HEK293 (cell line): Measurements from ENCODE around the gene MLLT6.

Experiments used
- CTCF ChIA-PET: fragments of 350-600 bp; formaldehyde crosslinking; extraction: SDS; loops from one replicate; lab custom pipeline; 2021; ENCODE audit warnings: antibody characterized with exemption; lab: Yijun Ruan, JAX
- POLR2A ChIA-PET: fragments of 300-600 bp; formaldehyde crosslinking; extraction: SDS; loops from one replicate; lab custom pipeline; 2020; ENCODE audit warnings: antibody characterized with exemption, inconsistent platforms; lab: Yijun Ruan, JAX
- H3K27ac ChIP-seq: fragments of 200-500 bp; sonication (Bioruptor generic); 2 replicates; pipeline ENCODE4 v1.5.1; 2014; ENCODE audit warnings: low read depth, low read length, control low read depth, inconsistent platforms; ENCODE audit errors: extremely low read depth
- H3K36me3 ChIP-seq, 2 experiments: fragments of 200-500 bp in 1 of 2; sonication (Bioruptor generic) in 1 of 2; 1 replicate in 1 of 2; 2 replicates in 1 of 2; pipeline ENCODE4 v1.5.1; 2014 to 2017; ENCODE audit warnings: inconsistent platforms in 2 of 2, low read length in 2 of 2; ENCODE audit not compliant: control insufficient read depth in 2 of 2, insufficient read depth in 1 of 2
- H3K4me1 ChIP-seq: fragments of 200-500 bp; sonication (Bioruptor generic); 2 replicates; pipeline ENCODE4 v1.5.1; 2014; ENCODE audit warnings: mild to moderate bottlenecking, low read length, inconsistent platforms; ENCODE audit not compliant: control insufficient read depth, insufficient read depth
- H3K4me3 ChIP-seq: 2 replicates; pipeline ENCODE4 v1.5.1; 2011; ENCODE audit warnings: low read depth, mild to moderate bottlenecking, control low read depth, low read length, moderate library complexity
- H3K9me3 ChIP-seq: fragments of 200-500 bp; sonication (Bioruptor generic); 2 replicates; pipeline ENCODE4 v1.5.1; 2014; ENCODE audit warnings: low read depth, low read length, inconsistent platforms; ENCODE audit not compliant: control insufficient read depth, insufficient read depth
- BCL11A ChIP-seq: fragments of 450-650 bp; formaldehyde crosslinking; IDR thresholded peaks from 2 replicates; pipeline ENCODE4 v1.5.1; 2016; ENCODE audit warnings: low read depth, missing biosample characterization, missing genetic modification characterization
- BCL11B ChIP-seq: fragments of 450-650 bp; formaldehyde crosslinking; IDR thresholded peaks from 2 replicates; pipeline ENCODE4 v1.5.1; 2016; ENCODE audit warnings: low read depth, missing biosample characterization, missing genetic modification characterization
- GLI2 ChIP-seq: fragments of 450-650 bp; formaldehyde crosslinking; IDR thresholded peaks from 2 replicates; pipeline ENCODE4; 2017; ENCODE audit warnings: missing biosample characterization, missing genetic modification characterization, low read depth, borderline replicate concordance
- GLI4 ChIP-seq: fragments of 450-650 bp; formaldehyde crosslinking; IDR thresholded peaks from 2 replicates; pipeline ENCODE4 v1.5.1; 2016; ENCODE audit warnings: missing biosample characterization, missing genetic modification characterization
- HOXA7 ChIP-seq: sonication (generic); formaldehyde crosslinking; IDR thresholded peaks from 2 replicates; pipeline ENCODE4 v1.8.1; 2022; ENCODE audit warnings: missing genetic modification reagents, borderline replicate concordance
- SCRT2 ChIP-seq: fragments of 450-650 bp; formaldehyde crosslinking; IDR thresholded peaks from 2 replicates; pipeline ENCODE4 v1.5.1; 2016; ENCODE audit warnings: missing biosample characterization, missing genetic modification characterization
- ZBTB20 ChIP-seq: fragments of 450-650 bp; formaldehyde crosslinking; IDR thresholded peaks from 2 replicates; pipeline ENCODE4 v1.5.1; 2016; ENCODE audit warnings: missing biosample characterization, missing genetic modification characterization
- ZBTB8A ChIP-seq: fragments of 450-650 bp; formaldehyde crosslinking; IDR thresholded peaks from 2 replicates; pipeline ENCODE4 v1.5.1; 2016; ENCODE audit warnings: missing biosample characterization, missing genetic modification characterization
- ZNF133 ChIP-seq: fragments of 450-650 bp; formaldehyde crosslinking; IDR thresholded peaks from 2 replicates; pipeline ENCODE4 v1.5.1; 2016; ENCODE audit warnings: missing biosample characterization, missing genetic modification characterization
- ZNF2 ChIP-seq: fragments of 450-650 bp; formaldehyde crosslinking; IDR thresholded peaks from 2 replicates; pipeline ENCODE4 v1.5.1; 2016; ENCODE audit warnings: missing biosample characterization, missing genetic modification characterization
- ZNF214 ChIP-seq: fragments of 450-650 bp; formaldehyde crosslinking; IDR thresholded peaks from 2 replicates; pipeline ENCODE4 v1.5.1; 2017; ENCODE audit warnings: missing biosample characterization, mild to moderate bottlenecking, missing genetic modification characterization, borderline replicate concordance
- ZNF221 ChIP-seq: fragments of 450-650 bp; formaldehyde crosslinking; IDR thresholded peaks from 2 replicates; pipeline ENCODE4 v1.5.1; 2017; ENCODE audit warnings: missing biosample characterization, missing genetic modification characterization, borderline replicate concordance
- ZNF223 ChIP-seq: fragments of 450-650 bp; formaldehyde crosslinking; IDR thresholded peaks from 2 replicates; pipeline ENCODE4 v1.5.1; 2016; ENCODE audit warnings: missing biosample characterization, missing genetic modification characterization
- ZNF341 ChIP-seq: fragments of 450-650 bp; formaldehyde crosslinking; IDR thresholded peaks from 2 replicates; pipeline ENCODE4; 2016; ENCODE audit warnings: low read depth, missing biosample characterization, missing genetic modification characterization
- ZNF473 ChIP-seq: fragments of 450-650 bp; formaldehyde crosslinking; IDR thresholded peaks from 2 replicates; pipeline ENCODE4 v1.5.1; 2017; ENCODE audit warnings: missing biosample characterization, missing genetic modification characterization
- ZNF600 ChIP-seq: fragments of 450-650 bp; formaldehyde crosslinking; IDR thresholded peaks from 2 replicates; pipeline ENCODE4 v1.5.1; 2016; ENCODE audit warnings: missing biosample characterization, missing genetic modification characterization
- ZNF654 ChIP-seq: fragments of 450-650 bp; formaldehyde crosslinking; IDR thresholded peaks from 2 replicates; pipeline ENCODE4 v1.5.1; 2016; ENCODE audit warnings: low read depth, missing biosample characterization, missing genetic modification characterization
- ZNF670 ChIP-seq: fragments of 450-650 bp; formaldehyde crosslinking; IDR thresholded peaks from 2 replicates; pipeline ENCODE4 v1.5.1; 2016; ENCODE audit warnings: missing biosample characterization, missing genetic modification characterization, low read depth
- ZNF701 ChIP-seq: fragments of 450-650 bp; formaldehyde crosslinking; IDR thresholded peaks from 2 replicates; pipeline ENCODE4 v1.5.1; 2016; ENCODE audit warnings: missing biosample characterization, missing genetic modification characterization
- ZNF768 ChIP-seq: fragments of 450-650 bp; formaldehyde crosslinking; IDR thresholded peaks from 2 replicates; pipeline ENCODE4 v1.5.1; 2018; ENCODE audit warnings: missing biosample characterization, mild to moderate bottlenecking, missing genetic modification characterization
- TF ChIP-seq, protein P1 (sequence below): fragments of 450-650 bp; formaldehyde crosslinking; IDR thresholded peaks from 2 replicates; pipeline ENCODE4 v1.5.1; 2016; ENCODE audit warnings: missing biosample characterization, missing genetic modification characterization, low read depth
- TF ChIP-seq, protein P2 (sequence below): fragments of 450-650 bp; IDR thresholded peaks from 2 replicates; pipeline ENCODE4 v1.5.1; 2018; ENCODE audit warnings: missing biosample characterization, mild to moderate bottlenecking, missing genetic modification characterization
- TF ChIP-seq, protein P3 (sequence below): fragments of 450-650 bp; formaldehyde crosslinking; IDR thresholded peaks from 2 replicates; pipeline ENCODE4 v1.5.1; 2016; ENCODE audit warnings: missing biosample characterization, missing genetic modification characterization

Gene MLLT6

DNA sequence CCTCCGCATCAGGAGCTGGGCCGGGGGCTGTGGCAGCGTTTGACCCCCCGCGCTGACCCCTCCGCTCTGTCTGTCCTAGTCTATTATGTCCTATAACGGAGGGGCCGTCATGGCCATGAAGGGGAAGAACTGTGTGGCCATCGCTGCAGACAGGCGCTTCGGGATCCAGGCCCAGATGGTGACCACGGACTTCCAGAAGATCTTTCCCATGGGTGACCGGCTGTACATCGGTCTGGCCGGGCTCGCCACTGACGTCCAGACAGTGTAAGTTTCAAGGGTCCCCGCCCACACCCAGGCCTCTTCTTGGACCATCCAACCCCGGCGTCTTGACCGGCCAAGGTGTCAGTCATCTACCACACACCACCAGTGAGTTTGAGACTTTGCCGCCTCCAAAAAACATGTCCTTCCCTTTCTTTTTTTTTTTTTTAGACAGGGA lies 48.0 kb downstream of the MLLT6 start (continued):
- TF ChIP-seq, protein P1, sequence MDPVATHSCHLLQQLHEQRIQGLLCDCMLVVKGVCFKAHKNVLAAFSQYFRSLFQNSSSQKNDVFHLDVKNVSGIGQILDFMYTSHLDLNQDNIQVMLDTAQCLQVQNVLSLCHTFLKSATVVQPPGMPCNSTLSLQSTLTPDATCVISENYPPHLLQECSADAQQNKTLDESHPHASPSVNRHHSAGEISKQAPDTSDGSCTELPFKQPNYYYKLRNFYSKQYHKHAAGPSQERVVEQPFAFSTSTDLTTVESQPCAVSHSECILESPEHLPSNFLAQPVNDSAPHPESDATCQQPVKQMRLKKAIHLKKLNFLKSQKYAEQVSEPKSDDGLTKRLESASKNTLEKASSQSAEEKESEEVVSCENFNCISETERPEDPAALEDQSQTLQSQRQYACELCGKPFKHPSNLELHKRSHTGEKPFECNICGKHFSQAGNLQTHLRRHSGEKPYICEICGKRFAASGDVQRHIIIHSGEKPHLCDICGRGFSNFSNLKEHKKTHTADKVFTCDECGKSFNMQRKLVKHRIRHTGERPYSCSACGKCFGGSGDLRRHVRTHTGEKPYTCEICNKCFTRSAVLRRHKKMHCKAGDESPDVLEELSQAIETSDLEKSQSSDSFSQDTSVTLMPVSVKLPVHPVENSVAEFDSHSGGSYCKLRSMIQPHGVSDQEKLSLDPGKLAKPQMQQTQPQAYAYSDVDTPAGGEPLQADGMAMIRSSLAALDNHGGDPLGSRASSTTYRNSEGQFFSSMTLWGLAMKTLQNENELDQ (tag by site-specific recombination), result no peak
- TF ChIP-seq ZNF768 (tag by site-specific recombination), result no peak

DNA sequence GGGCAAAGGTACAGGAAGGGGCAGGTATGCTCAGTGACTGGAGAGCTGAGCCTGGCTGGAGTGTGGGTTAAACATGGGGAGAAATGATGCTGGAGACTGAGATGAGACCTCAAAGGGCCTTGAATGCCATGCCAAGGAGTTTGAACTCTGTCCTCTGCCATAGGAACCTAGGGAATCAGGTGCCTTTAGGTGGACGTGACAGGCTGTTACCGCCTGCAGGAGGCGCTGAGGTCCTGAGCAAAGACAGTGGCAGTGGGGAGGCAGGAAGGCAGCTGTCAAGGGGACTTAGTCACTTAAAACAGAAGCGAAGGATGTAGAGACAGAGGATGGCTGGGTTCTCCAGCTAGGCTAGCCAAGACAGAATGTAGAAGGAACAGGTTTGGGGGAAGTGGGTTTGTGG lies 56.5 kb downstream of the MLLT6 start:
- ChIA-PET CTCF (interaction anchor here (0.6 to 2.2 kb wide), 18 partner anchors 8 to 483 kb away, joined by 3 to 7 read pairs (median 4); partner anchors contain the start of gene PIP4K2B), POLR2A (interaction anchor here (0.6 to 1.3 kb wide), 3 partner anchors 9 to 438 kb away, joined by 3 to 4 read pairs (median 3); partner anchors contain the start of gene PSMB3)
- H3K4me1 ChIP-seq, result no peaks in the 10 kb centered on the region
- H3K9me3 ChIP-seq, result no peaks in the 10 kb centered on the region
- H3K27ac ChIP-seq, result no peak overlapping the region
- TF ChIP-seq HOXA7 (CRISPR knock-in tag) (no peak), ZNF654 (tag by site-specific recombination) (peak; percentile 48), ZNF2 (tag by site-specific recombination) (peak; percentile 38; the same call in 1 of the 2 replicates), ZNF473 (no peak), SCRT2 (tag by site-specific recombination) (0 out of 2 replicates have a peak, but pooled peaks have one; percentile 35), BCL11A (0 out of 2 replicates have a peak, but pooled peaks have one; percentile 16), GLI4 (tag by site-specific recombination) (peak; percentile 93)
- no peak overlapping the region for H3K4me3 ChIP-seq
- peaks cover 70 to 92% of the 10 kb centered on the region in 2 experiments for H3K36me3 ChIP-seq

DNA sequence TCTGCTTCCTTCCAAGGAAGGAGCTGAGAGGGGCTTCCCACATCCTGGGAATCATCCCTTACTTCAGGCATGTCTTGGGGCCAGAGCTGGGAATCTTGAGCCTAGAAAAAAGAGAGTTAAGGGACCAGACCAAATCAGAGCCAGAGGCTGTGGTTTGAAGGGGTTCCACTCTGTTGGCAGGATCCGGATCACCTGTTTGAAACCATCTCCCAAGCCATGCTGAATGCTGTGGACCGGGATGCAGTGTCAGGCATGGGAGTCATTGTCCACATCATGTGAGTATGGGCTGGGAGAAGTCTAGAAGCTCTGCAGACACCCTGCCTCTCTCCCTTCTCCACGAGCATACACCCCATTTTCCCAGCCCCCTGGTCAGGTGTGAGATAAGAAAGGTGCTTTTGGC lies 57.2 kb downstream of the MLLT6 start:
- POLR2A ChIA-PET, result interaction anchor here (0.7 to 1.4 kb wide), 3 partner anchors 10 to 391 kb away, joined by 3 to 5 read pairs (median 3); partner anchors contain the start of gene PSMB3
- H3K27ac ChIP-seq, result peak overlapping the region; percentile 25; the same call in 1 of the 2 replicates
- no peaks in the 10 kb centered on the region for H3K9me3 ChIP-seq
- CTCF ChIA-PET, result interaction anchor here (0.7 to 2.2 kb wide), 10 partner anchors 9 to 482 kb away, joined by 3 to 7 read pairs (median 4); partner anchors contain the start of gene PIP4K2B
- H3K4me3 ChIP-seq, result no peak overlapping the region
- TF ChIP-seq ZNF221, result no peak
- peak; percentile 65 for TF ChIP-seq ZNF600
- TF ChIP-seq ZNF341 (tag by site-specific recombination), result no peak
- TF ChIP-seq, all 188 proteins: peak for 1
- Histone ChIP-seq H3K36me3 (peaks cover 68 to 92% of the 10 kb centered on the region in 2 experiments), H3K4me1 (no peaks in the 10 kb centered on the region)

DNA sequence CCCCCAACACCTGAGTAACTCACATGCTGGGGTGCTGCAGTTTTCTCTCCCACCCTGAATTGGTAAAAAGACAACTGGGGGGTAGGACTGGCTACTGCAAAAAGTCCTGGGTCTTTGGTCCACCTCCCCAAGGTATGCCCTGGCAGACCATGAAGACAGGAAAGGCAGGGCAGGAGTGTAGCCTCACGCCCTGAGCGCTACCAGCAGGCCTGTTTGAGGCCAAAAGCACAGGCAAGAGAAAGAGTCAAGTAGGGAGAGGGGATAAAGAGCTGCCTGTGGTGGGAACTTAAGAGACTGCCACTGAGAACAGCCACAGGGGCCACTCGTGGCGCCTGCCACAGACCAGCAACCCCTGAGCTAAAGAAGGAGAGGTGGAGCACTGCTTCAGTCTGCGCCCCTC lies 61.3 kb downstream of the MLLT6 start:
- ChIA-PET CTCF (no interaction called here), POLR2A (interaction anchor here (0.6 kb wide), 1 partner anchor 77 kb away, joined by 4 read pairs; no protein-coding TSS in a partner anchor)
- H3K27ac ChIP-seq, result no peak overlapping the region
- H3K9me3 ChIP-seq, result no peaks in the 10 kb centered on the region
- H3K36me3 ChIP-seq, result peaks cover 46 to 96% of the 10 kb centered on the region in 2 experiments
- TF ChIP-seq, protein P2, sequence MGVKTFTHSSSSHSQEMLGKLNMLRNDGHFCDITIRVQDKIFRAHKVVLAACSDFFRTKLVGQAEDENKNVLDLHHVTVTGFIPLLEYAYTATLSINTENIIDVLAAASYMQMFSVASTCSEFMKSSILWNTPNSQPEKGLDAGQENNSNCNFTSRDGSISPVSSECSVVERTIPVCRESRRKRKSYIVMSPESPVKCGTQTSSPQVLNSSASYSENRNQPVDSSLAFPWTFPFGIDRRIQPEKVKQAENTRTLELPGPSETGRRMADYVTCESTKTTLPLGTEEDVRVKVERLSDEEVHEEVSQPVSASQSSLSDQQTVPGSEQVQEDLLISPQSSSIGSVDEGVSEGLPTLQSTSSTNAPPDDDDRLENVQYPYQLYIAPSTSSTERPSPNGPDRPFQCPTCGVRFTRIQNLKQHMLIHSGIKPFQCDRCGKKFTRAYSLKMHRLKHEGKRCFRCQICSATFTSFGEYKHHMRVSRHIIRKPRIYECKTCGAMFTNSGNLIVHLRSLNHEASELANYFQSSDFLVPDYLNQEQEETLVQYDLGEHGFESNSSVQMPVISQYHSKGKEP (tag by site-specific recombination), result no peak
- TF ChIP-seq ZNF214 (tag by site-specific recombination) (no peak), ZNF223 (no peak), BCL11B (tag by site-specific recombination) (no peak), ZBTB20 (tag by site-specific recombination) (no peak), HOXA7 (CRISPR knock-in tag) (no peak), ZNF133 (tag by site-specific recombination) (no peak), ZNF670 (tag by site-specific recombination) (no peak), GLI2 (tag by site-specific recombination) (no peak), ZNF701 (no peak), ZBTB8A (no peak)
- TF ChIP-seq, protein P3, sequence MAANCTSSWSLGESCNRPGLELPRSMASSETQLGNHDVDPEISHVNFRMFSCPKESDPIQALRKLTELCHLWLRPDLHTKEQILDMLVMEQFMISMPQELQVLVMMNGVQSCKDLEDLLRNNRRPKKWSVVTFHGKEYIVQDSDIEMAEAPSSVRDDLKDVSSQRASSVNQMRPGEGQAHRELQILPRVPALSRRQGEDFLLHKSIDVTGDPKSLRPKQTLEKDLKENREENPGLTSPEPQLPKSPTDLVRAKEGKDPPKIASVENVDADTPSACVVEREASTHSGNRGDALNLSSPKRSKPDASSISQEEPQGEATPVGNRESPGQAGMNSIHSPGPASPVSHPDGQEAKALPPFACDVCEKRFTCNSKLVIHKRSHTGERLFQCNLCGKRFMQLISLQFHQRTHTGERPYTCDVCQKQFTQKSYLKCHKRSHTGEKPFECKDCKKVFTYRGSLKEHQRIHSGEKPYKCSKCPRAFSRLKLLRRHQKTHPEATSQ (tag by site-specific recombination), result no peak
- no peak overlapping the region for H3K4me3 ChIP-seq
- H3K4me1 ChIP-seq, result no peaks in the 10 kb centered on the region
